ENCODE data around the gene STBD1.

DNA sequence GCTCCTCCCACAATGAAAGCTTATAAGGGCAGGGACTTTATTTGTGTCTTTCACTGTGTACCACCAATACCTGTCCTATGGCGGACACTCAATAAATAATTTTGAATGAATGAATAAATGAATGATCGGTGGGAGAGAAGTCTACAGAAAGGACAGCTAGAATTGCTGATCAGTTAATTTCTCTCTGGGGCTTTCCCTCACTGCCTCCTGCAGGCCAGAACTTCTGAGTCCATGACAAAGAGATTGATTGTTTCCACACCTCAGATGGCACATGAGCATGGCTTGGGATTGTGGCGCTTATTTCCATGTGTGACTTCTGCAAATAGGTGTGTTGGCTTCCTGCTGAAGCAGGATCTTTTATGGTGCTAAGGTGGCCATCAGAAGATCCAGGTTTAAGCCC, 48.7 kb upstream of the STBD1 start:
- TF ChIP-seq, protein P1, sequence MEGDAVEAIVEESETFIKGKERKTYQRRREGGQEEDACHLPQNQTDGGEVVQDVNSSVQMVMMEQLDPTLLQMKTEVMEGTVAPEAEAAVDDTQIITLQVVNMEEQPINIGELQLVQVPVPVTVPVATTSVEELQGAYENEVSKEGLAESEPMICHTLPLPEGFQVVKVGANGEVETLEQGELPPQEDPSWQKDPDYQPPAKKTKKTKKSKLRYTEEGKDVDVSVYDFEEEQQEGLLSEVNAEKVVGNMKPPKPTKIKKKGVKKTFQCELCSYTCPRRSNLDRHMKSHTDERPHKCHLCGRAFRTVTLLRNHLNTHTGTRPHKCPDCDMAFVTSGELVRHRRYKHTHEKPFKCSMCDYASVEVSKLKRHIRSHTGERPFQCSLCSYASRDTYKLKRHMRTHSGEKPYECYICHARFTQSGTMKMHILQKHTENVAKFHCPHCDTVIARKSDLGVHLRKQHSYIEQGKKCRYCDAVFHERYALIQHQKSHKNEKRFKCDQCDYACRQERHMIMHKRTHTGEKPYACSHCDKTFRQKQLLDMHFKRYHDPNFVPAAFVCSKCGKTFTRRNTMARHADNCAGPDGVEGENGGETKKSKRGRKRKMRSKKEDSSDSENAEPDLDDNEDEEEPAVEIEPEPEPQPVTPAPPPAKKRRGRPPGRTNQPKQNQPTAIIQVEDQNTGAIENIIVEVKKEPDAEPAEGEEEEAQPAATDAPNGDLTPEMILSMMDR (IDR thresholded peaks at IDR 0.05): no peak
- no peak for TF ChIP-seq POLR2A (IDR thresholded peaks at IDR 0.05)

Measured in lower leg skin (tissue), 3 donors.